ENCODE data around the gene MITF.

MITF gene

GRCh38 chr3:69921651-69922050, 182.4 kb downstream of the MITF start:
- H3K4me3 ChIP-seq: no peak overlapping the region
- H3K36me3 ChIP-seq (ENCODE audit: insufficient read depth, low read length): no peaks in the 10 kb centered on the region
- no peak overlapping the region for H3K27ac ChIP-seq
- no peak for DNase-seq (ENCODE audit: low read depth, low spot score)
- no peak overlapping the region for H3K9ac ChIP-seq (ENCODE audit: insufficient read length)
- no peak for TF ChIP-seq POLR2AphosphoS5 (IDR thresholded peaks at IDR 0.05; ENCODE audit: borderline replicate concordance, low read depth, low read length)
- TF ChIP-seq FOXP2 (optimal IDR thresholded peaks at IDR 0.05; ENCODE audit: control extremely low read depth, extremely low read length, insufficient read depth): no peak
- no peaks in the 10 kb centered on the region for H3K9me3 ChIP-seq (ENCODE audit: low read depth, low read length)

- Histone ChIP-seq H3K4me3 (no peak overlapping the region), H3K9me3 (ENCODE audit: low read depth, low read length) (no peaks in the 10 kb centered on the region), H3K9ac (ENCODE audit: insufficient read length) (no peak overlapping the region), H3K36me3 (ENCODE audit: insufficient read depth, low read length) (no peaks in the 10 kb centered on the region), H3K27ac (no peak overlapping the region)
- DNase-seq (ENCODE audit: low read depth, low spot score): no peak
- TF ChIP-seq EZH2 (IDR thresholded peaks at IDR 0.05): no peak
- TF ChIP-seq FOXP2 (optimal IDR thresholded peaks at IDR 0.05; ENCODE audit: control extremely low read depth, extremely low read length, insufficient read depth): no peak
- TF ChIP-seq POLR2AphosphoS5 (IDR thresholded peaks at IDR 0.05; ENCODE audit: borderline replicate concordance, low read depth, low read length): no peak
Measured at GRCh38 chr3:69922521-69923000, 183.3 kb downstream of the MITF start.

GRCh38 chr3:69925506-69925905, 186.2 kb downstream of the MITF start:
- DNase-seq (ENCODE audit: low read depth, low spot score): no peak
- TF ChIP-seq FOXP2 (optimal IDR thresholded peaks at IDR 0.05; ENCODE audit: control extremely low read depth, extremely low read length, insufficient read depth): no peak
- TF ChIP-seq EZH2 (IDR thresholded peaks at IDR 0.05): no peak
- TF ChIP-seq POLR2AphosphoS5 (IDR thresholded peaks at IDR 0.05; ENCODE audit: borderline replicate concordance, low read depth, low read length): no peak
- Histone ChIP-seq H3K36me3 (ENCODE audit: insufficient read depth, low read length) (no peaks in the 10 kb centered on the region), H3K27ac (no peak overlapping the region), H3K9me3 (ENCODE audit: low read depth, low read length) (no peaks in the 10 kb centered on the region), H3K9ac (ENCODE audit: insufficient read length) (no peak overlapping the region), H3K4me3 (no peak overlapping the region)

- no peak overlapping the region for H3K4me3 ChIP-seq
- H3K27ac ChIP-seq: no peak overlapping the region
- no peak for TF ChIP-seq EZH2 (IDR thresholded peaks at IDR 0.05)
- TF ChIP-seq POLR2AphosphoS5 (IDR thresholded peaks at IDR 0.05; ENCODE audit: borderline replicate concordance, low read depth, low read length): no peak
- TF ChIP-seq FOXP2 (optimal IDR thresholded peaks at IDR 0.05; ENCODE audit: control extremely low read depth, extremely low read length, insufficient read depth): no peak
- H3K9ac ChIP-seq (ENCODE audit: insufficient read length): no peak overlapping the region
- no peak for DNase-seq (ENCODE audit: low read depth, low spot score)
- H3K36me3 ChIP-seq (ENCODE audit: insufficient read depth, low read length): no peaks in the 10 kb centered on the region
- no peaks in the 10 kb centered on the region for H3K9me3 ChIP-seq (ENCODE audit: low read depth, low read length)
Measured at GRCh38 chr3:69926385-69926784, 187.1 kb downstream of the MITF start.

GRCh38 chr3:69927571-69927970, 188.3 kb downstream of the MITF start:
- H3K9ac ChIP-seq (ENCODE audit: insufficient read length): no peak overlapping the region

GRCh38 chr3:69929019-69929418, 189.8 kb downstream of the MITF start:
- no peak for DNase-seq (ENCODE audit: low read depth, low spot score)
- Histone ChIP-seq H3K9me3 (ENCODE audit: low read depth, low read length) (no peaks in the 10 kb centered on the region), H3K27ac (no peak overlapping the region), H3K9ac (ENCODE audit: insufficient read length) (no peak overlapping the region), H3K36me3 (ENCODE audit: insufficient read depth, low read length) (no peaks in the 10 kb centered on the region), H3K4me3 (no peak overlapping the region)
- TF ChIP-seq POLR2AphosphoS5 (IDR thresholded peaks at IDR 0.05; ENCODE audit: borderline replicate concordance, low read depth, low read length) (no peak), EZH2 (IDR thresholded peaks at IDR 0.05) (no peak), FOXP2 (optimal IDR thresholded peaks at IDR 0.05; ENCODE audit: control extremely low read depth, extremely low read length, insufficient read depth) (no peak)

More at GRCh38 chr3:69927571-69927970, 188.3 kb downstream of the MITF start:
- DNase-seq (ENCODE audit: low read depth, low spot score): no peak
- TF ChIP-seq POLR2AphosphoS5 (IDR thresholded peaks at IDR 0.05; ENCODE audit: borderline replicate concordance, low read depth, low read length) (no peak), FOXP2 (optimal IDR thresholded peaks at IDR 0.05; ENCODE audit: control extremely low read depth, extremely low read length, insufficient read depth) (no peak), EZH2 (IDR thresholded peaks at IDR 0.05) (no peak)
- no peaks in the 10 kb centered on the region for H3K9me3 ChIP-seq (ENCODE audit: low read depth, low read length)
- H3K36me3 ChIP-seq (ENCODE audit: insufficient read depth, low read length): no peaks in the 10 kb centered on the region
- no peak overlapping the region for H3K27ac ChIP-seq
- H3K4me3 ChIP-seq: no peak overlapping the region

- no peak overlapping the region for H3K9ac ChIP-seq (ENCODE audit: insufficient read length)
- no peaks in the 10 kb centered on the region for H3K36me3 ChIP-seq (ENCODE audit: insufficient read depth, low read length)
- no peak overlapping the region for H3K27ac ChIP-seq
- no peak for DNase-seq (ENCODE audit: low read depth, low spot score)
- no peak for TF ChIP-seq EZH2 (IDR thresholded peaks at IDR 0.05)
- TF ChIP-seq POLR2AphosphoS5 (IDR thresholded peaks at IDR 0.05; ENCODE audit: borderline replicate concordance, low read depth, low read length): no peak
- TF ChIP-seq FOXP2 (optimal IDR thresholded peaks at IDR 0.05; ENCODE audit: control extremely low read depth, extremely low read length, insufficient read depth): no peak
- no peaks in the 10 kb centered on the region for H3K9me3 ChIP-seq (ENCODE audit: low read depth, low read length)
- H3K4me3 ChIP-seq: no peak overlapping the region
Measured at GRCh38 chr3:69930564-69930963, 191.3 kb downstream of the MITF start.

GRCh38 chr3:69932087-69932486, 192.8 kb downstream of the MITF start:
- no peak for DNase-seq (ENCODE audit: low read depth, low spot score)
- Histone ChIP-seq H3K4me3 (no peak overlapping the region), H3K36me3 (ENCODE audit: insufficient read depth, low read length) (no peaks in the 10 kb centered on the region), H3K9me3 (ENCODE audit: low read depth, low read length) (no peaks in the 10 kb centered on the region), H3K9ac (ENCODE audit: insufficient read length) (no peak overlapping the region), H3K27ac (no peak overlapping the region)
- no peak for TF ChIP-seq POLR2AphosphoS5 (IDR thresholded peaks at IDR 0.05; ENCODE audit: borderline replicate concordance, low read depth, low read length)
- no peak for TF ChIP-seq EZH2 (IDR thresholded peaks at IDR 0.05)
- TF ChIP-seq FOXP2 (optimal IDR thresholded peaks at IDR 0.05; ENCODE audit: control extremely low read depth, extremely low read length, insufficient read depth): no peak

- DNase-seq (ENCODE audit: low read depth, low spot score): no peak
- TF ChIP-seq POLR2AphosphoS5 (IDR thresholded peaks at IDR 0.05; ENCODE audit: borderline replicate concordance, low read depth, low read length): no peak
- no peak for TF ChIP-seq EZH2 (IDR thresholded peaks at IDR 0.05)
- TF ChIP-seq FOXP2 (optimal IDR thresholded peaks at IDR 0.05; ENCODE audit: control extremely low read depth, extremely low read length, insufficient read depth): no peak
Measured at GRCh38 chr3:69932501-69932900, 193.2 kb downstream of the MITF start.

More at GRCh38 chr3:69932501-69932900, 193.2 kb downstream of the MITF start:
- Histone ChIP-seq H3K9ac (ENCODE audit: insufficient read length) (no peak overlapping the region), H3K4me3 (no peak overlapping the region), H3K27ac (no peak overlapping the region), H3K9me3 (ENCODE audit: low read depth, low read length) (no peaks in the 10 kb centered on the region), H3K36me3 (ENCODE audit: insufficient read depth, low read length) (no peaks in the 10 kb centered on the region)
